Spinal cord (tissue), 10 donors: ENCODE results near the gene ZNF441. TPM values are rescaled to one million over a fixed set of nuclear protein-coding genes. Genes with fewer than 3 reads are reported as not detected.
"Not testable (repeated sequence)": the region's sequence is repeated elsewhere in the genome, so short reads cannot be mapped to it uniquely, and the experiment has no call there.

Experiments used
- DNase-seq, 6 donors: peaks; one replicate each; pipeline versions ENCODE4 v3.0.0 to v3.0.0-alpha.2; 2013 to 2015; ENCODE audit warnings: low spot score in 6 of 6, low read depth in 4 of 6
- H3K27ac ChIP-seq: one replicate; pipeline ENCODE4 v1.5.1; 2013; ENCODE audit warnings: low read depth, low read length, control low read depth
- H3K27me3 ChIP-seq: one replicate; pipeline ENCODE4 v1.6.1; 2013; ENCODE audit warnings: low read length; ENCODE audit not compliant: control insufficient read depth, insufficient read depth
- H3K36me3 ChIP-seq: one replicate; pipeline ENCODE4 v1.6.1; 2013; ENCODE audit warnings: low read length; ENCODE audit not compliant: control insufficient read depth, insufficient read depth
- H3K4me1 ChIP-seq: one replicate; pipeline ENCODE4 v1.6.1; 2013; ENCODE audit warnings: low read length; ENCODE audit not compliant: control insufficient read depth, insufficient read depth
- H3K4me3 ChIP-seq: one replicate; pipeline ENCODE4 v1.5.1; 2013; ENCODE audit warnings: low read depth, low read length, control low read depth
- H3K9me3 ChIP-seq: one replicate; pipeline ENCODE4 v1.6.1; 2013; ENCODE audit warnings: low read length; ENCODE audit not compliant: control insufficient read depth, insufficient read depth
- WGBS: methylation state at CpG from one replicate; pipeline ENCODE4 v1.1.5; 2013; ENCODE audit warnings: missing lambda C conversion rate; ENCODE audit not compliant: insufficient coverage; 5-methylcytosine and 5-hydroxymethylcytosine counted together
- polyA plus RNA-seq, 2 donors: library from polyadenylated mRNA; unstranded; fragments of 120-200 nt; gene quantifications; one replicate each; pipeline ENCODE4 v1.2.1, GENCODE V29; 2013; ENCODE audit not compliant: insufficient read length in 2 of 2
- total RNA-seq, 2 donors: library from RNA; depleted of rRNA in 1 of 2; stranded (reverse); fragments of 120-200 nt in 1 of 2; fragments of >200 nt in 1 of 2; gene quantifications; one replicate each; pipeline versions ENCODE4 v1.2.3 to v1.2.4, GENCODE V29; 2013 to 2014
- donor health status: healthy.

ZNF441 gene
- total and polyA plus RNA-seq, 4 donors: 10.7 to 38.5 (median 18.2) TPM

- H3K27me3 ChIP-seq: no peaks in the 10 kb centered on the region
- 100% methylated on average over 1 of the region's 4 CpGs for WGBS
- no peak overlapping the region for H3K4me3 ChIP-seq
- H3K27ac ChIP-seq: no peak overlapping the region
- peaks cover 8% of the 10 kb centered on the region for H3K9me3 ChIP-seq
- no peak for DNase-seq
- peaks cover 2% of the 10 kb centered on the region for H3K36me3 ChIP-seq
- H3K4me1 ChIP-seq: peaks cover 17% of the 10 kb centered on the region
Observed at GRCh38 chr19:11769995-11770394, 3.2 kb downstream of the ZNF441 start.

GRCh38 chr19:11771520-11771919 is 4.7 kb downstream of the ZNF441 start:
- not testable (repeated sequence) for H3K9me3 ChIP-seq, H3K4me3 ChIP-seq, H3K27ac ChIP-seq, H3K36me3 ChIP-seq, H3K27me3 ChIP-seq, DNase-seq
- peaks cover 14% of the 10 kb centered on the region for H3K4me1 ChIP-seq
- 89% methylated on average over 3 of the region's 11 CpGs for WGBS

- H3K9me3 ChIP-seq: peaks cover 24% of the 10 kb centered on the region
- H3K27ac ChIP-seq, H3K27me3 ChIP-seq, DNase-seq, H3K4me1 ChIP-seq, H3K4me3 ChIP-seq: not testable (repeated sequence)
- 100% methylated on average over 10 of the region's 11 CpGs for WGBS
- H3K36me3 ChIP-seq: peaks cover 34% of the 10 kb centered on the region
Observed at GRCh38 chr19:11776669-11777068, 9.9 kb downstream of the ZNF441 start.

- no peak for DNase-seq
- no peak overlapping the region for H3K27ac ChIP-seq
- peaks cover 36% of the 10 kb centered on the region for H3K36me3 ChIP-seq
- 100% methylated on average over 3 of the region's 7 CpGs for WGBS
- peaks cover 20% of the 10 kb centered on the region for H3K9me3 ChIP-seq
- H3K27me3 ChIP-seq: no peaks in the 10 kb centered on the region
- no peaks in the 10 kb centered on the region for H3K4me1 ChIP-seq
- no peak overlapping the region for H3K4me3 ChIP-seq
Observed at GRCh38 chr19:11780431-11781020, 13.7 kb downstream of the ZNF441 start.

GRCh38 chr19:11781295-11782057 is 14.7 kb downstream of the ZNF441 start:
- Histone ChIP-seq H3K9me3 (peaks cover 19% of the 10 kb centered on the region), H3K27me3 (no peaks in the 10 kb centered on the region), H3K27ac (no peak overlapping the region), H3K36me3 (peaks cover 36% of the 10 kb centered on the region), H3K4me3 (no peak overlapping the region), H3K4me1 (no peaks in the 10 kb centered on the region)
- 100% methylated on average over 1 of the region's 5 CpGs for WGBS
- DNase-seq: no peak

GRCh38 chr19:11783767-11784166 is 17.0 kb downstream of the ZNF441 start:
- Histone ChIP-seq H3K36me3 (peaks cover 30% of the 10 kb centered on the region), H3K9me3 (peaks cover 17% of the 10 kb centered on the region), H3K4me1 (no peaks in the 10 kb centered on the region), H3K4me3 (no peak overlapping the region), H3K27ac (no peak overlapping the region), H3K27me3 (no peaks in the 10 kb centered on the region)
- no CpG with 5 or more reads among the region's 1 CpG for WGBS
- DNase-seq: no peak

GRCh38 chr19:11784356-11784755 is 17.6 kb downstream of the ZNF441 start:
- no peak for DNase-seq
- H3K27ac ChIP-seq: no peak overlapping the region
- no peak overlapping the region for H3K4me3 ChIP-seq
- H3K9me3 ChIP-seq: peaks cover 17% of the 10 kb centered on the region
- peaks cover 24% of the 10 kb centered on the region for H3K36me3 ChIP-seq
- H3K27me3 ChIP-seq: no peaks in the 10 kb centered on the region
- H3K4me1 ChIP-seq: no peaks in the 10 kb centered on the region
- WGBS: 100% methylated on average over 1 of the region's 3 CpGs

- Histone ChIP-seq H3K4me1 (no peaks in the 10 kb centered on the region), H3K9me3 (peaks cover 2% of the 10 kb centered on the region), H3K27me3 (no peaks in the 10 kb centered on the region), H3K4me3 (no peak overlapping the region), H3K27ac (no peak overlapping the region), H3K36me3 (peaks cover 2% of the 10 kb centered on the region)
- DNase-seq: no peak
- 90% methylated on average over 3 of the region's 3 CpGs for WGBS
Observed at GRCh38 chr19:11787536-11787935, 20.7 kb downstream of the ZNF441 start.

- Histone ChIP-seq H3K4me3 (no peak overlapping the region), H3K4me1 (peaks cover 9% of the 10 kb centered on the region), H3K27me3 (no peaks in the 10 kb centered on the region), H3K36me3 (no peaks in the 10 kb centered on the region), H3K9me3 (no peaks in the 10 kb centered on the region), H3K27ac (no peak overlapping the region)
- DNase-seq: no peak
Observed at GRCh38 chr19:11792942-11793341, 26.1 kb downstream of the ZNF441 start.

GRCh38 chr19:11797491-11797890 is 30.7 kb downstream of the ZNF441 start:
- Histone ChIP-seq H3K9me3 (no peaks in the 10 kb centered on the region), H3K4me1 (peaks cover 18% of the 10 kb centered on the region), H3K36me3 (no peaks in the 10 kb centered on the region), H3K4me3 (peak overlapping the region; percentile 5), H3K27me3 (no peaks in the 10 kb centered on the region), H3K27ac (peak overlapping the region; percentile 94)
- DNase-seq: peak; percentile 44 to 94 (median 70)
- WGBS: 7% methylated on average over 7 of the region's 8 CpGs
